ENCODE data around the gene KRTAP9-1.
"Not testable (repeated sequence)": the region's sequence is repeated elsewhere in the genome, so short reads cannot be mapped to it uniquely, and the experiment has no call there.

KRTAP9-1 gene

GRCh38 chr17:41189837-41190318 lies at the start of gene KRTAP9-1:
Gene KRTAP9-1, plus strand, starts transcription at chr17:41189887. Its CDS starts 0 bp downstream, at chr17:41189887.
- not testable (repeated sequence) for DNase-seq (ENCODE audit: low read depth in 2 of 3, low spot score in 2 of 3)

GRCh38 chr17:41140360-41141131 lies 49.1 kb upstream of the KRTAP9-1 start, which contains the start of gene KRTAP4-6:
Gene KRTAP4-6, minus strand, starts transcription at chr17:41140544. Its CDS starts 57 bp downstream, at chr17:41140487.
- no peak for DNase-seq (ENCODE audit: low read depth in 2 of 3, low spot score in 2 of 3)

- DNase-seq (ENCODE audit: low read depth in 2 of 3, low spot score in 2 of 3), result no peak
Observed at GRCh38 chr17:41141361-41141760, 48.3 kb upstream of the KRTAP9-1 start.

- DNase-seq (ENCODE audit: low read depth in 2 of 3, low spot score in 2 of 3), result no peak
Observed at GRCh38 chr17:41144846-41145245, 44.8 kb upstream of the KRTAP9-1 start.

- DNase-seq (ENCODE audit: low read depth in 2 of 3, low spot score in 2 of 3), result no peak
Observed at GRCh38 chr17:41145261-41145660, 44.4 kb upstream of the KRTAP9-1 start.

- no peak for DNase-seq (ENCODE audit: low read depth in 2 of 3, low spot score in 2 of 3)
Observed at GRCh38 chr17:41147531-41148204, 42.0 kb upstream of the KRTAP9-1 start.

GRCh38 chr17:41148971-41149651 lies 40.6 kb upstream of the KRTAP9-1 start:
- not testable (repeated sequence) for DNase-seq (ENCODE audit: low read depth in 2 of 3, low spot score in 2 of 3)

GRCh38 chr17:41149652-41149985 lies 40.1 kb upstream of the KRTAP9-1 start, which contains the start of gene KRTAP4-5:
Gene KRTAP4-5, minus strand, starts transcription at chr17:41149825. Its CDS starts 58 bp downstream, at chr17:41149767.
- no peak for DNase-seq (ENCODE audit: low read depth in 2 of 3, low spot score in 2 of 3)

- no peak for DNase-seq (ENCODE audit: low read depth in 2 of 3, low spot score in 2 of 3)
Observed at GRCh38 chr17:41150026-41150425, 39.7 kb upstream of the KRTAP9-1 start.

- no peak for DNase-seq (ENCODE audit: low read depth in 2 of 3, low spot score in 2 of 3)
Observed at GRCh38 chr17:41151525-41151924, 38.2 kb upstream of the KRTAP9-1 start.

GRCh38 chr17:41153856-41154255 lies 35.8 kb upstream of the KRTAP9-1 start:
- no peak for DNase-seq (ENCODE audit: low read depth in 2 of 3, low spot score in 2 of 3)

GRCh38 chr17:41160190-41160589 lies 29.5 kb upstream of the KRTAP9-1 start:
- not testable (repeated sequence) for DNase-seq (ENCODE audit: low read depth in 2 of 3, low spot score in 2 of 3)

- DNase-seq (ENCODE audit: low read depth in 2 of 3, low spot score in 2 of 3), result no peak
Observed at GRCh38 chr17:41160648-41161047, 29.0 kb upstream of the KRTAP9-1 start, which contains the start of gene KRTAP4-4. Gene KRTAP4-4, minus strand, starts transcription at chr17:41160748. Its CDS starts 57 bp downstream, at chr17:41160691.

- DNase-seq (ENCODE audit: low read depth in 2 of 3, low spot score in 2 of 3), result no peak
Observed at GRCh38 chr17:41163828-41164227, 25.9 kb upstream of the KRTAP9-1 start.

- no peak for DNase-seq (ENCODE audit: low read depth in 2 of 3, low spot score in 2 of 3)
Observed at GRCh38 chr17:41167561-41167960, 22.1 kb upstream of the KRTAP9-1 start.

GRCh38 chr17:41168121-41168520 lies 21.6 kb upstream of the KRTAP9-1 start, which contains the start of gene KRTAP4-3:
Gene KRTAP4-3, minus strand, starts transcription at chr17:41168221. Its CDS starts 49 bp downstream, at chr17:41168172.
- no peak for DNase-seq (ENCODE audit: low read depth in 2 of 3, low spot score in 2 of 3)

GRCh38 chr17:41171886-41172285 lies 17.8 kb upstream of the KRTAP9-1 start:
- DNase-seq (ENCODE audit: low read depth in 2 of 3, low spot score in 2 of 3), result no peak

GRCh38 chr17:41176744-41177387 lies 12.8 kb upstream of the KRTAP9-1 start:
- DNase-seq (ENCODE audit: low read depth in 2 of 3, low spot score in 2 of 3), result no peak

- no peak for DNase-seq (ENCODE audit: low read depth in 2 of 3, low spot score in 2 of 3)
Observed at GRCh38 chr17:41177727-41178271, 11.9 kb upstream of the KRTAP9-1 start, which contains the start of gene KRTAP4-2. Gene KRTAP4-2, minus strand, starts transcription at chr17:41178221. Its CDS starts 57 bp downstream, at chr17:41178164.

- no peak for DNase-seq (ENCODE audit: low read depth in 2 of 3, low spot score in 2 of 3)
Observed at GRCh38 chr17:41178341-41178740, 11.3 kb upstream of the KRTAP9-1 start.

Data from activated CD8-positive, alpha-beta memory T cell treated with anti-CD3 and anti-CD28 coated beads for 48 hours (primary cell).